Activated CD8-positive, alpha-beta T cell treated with anti-CD3 and anti-CD28 coated beads for 36 hours (primary cell): ENCODE measurements around the gene AAMDC. TPM values are rescaled to one million over a fixed set of nuclear protein-coding genes. Genes with fewer than 3 reads are reported as not detected.
"Not testable (repeated sequence)": the region's sequence is repeated elsewhere in the genome, so short reads cannot be mapped to it uniquely, and the experiment has no call there.

ENCODE experiments used
- ATAC-seq: fragments of 200-7000 bp; cut with Tn5 transposase; one replicate; pipeline ENCODE4 v1.10.0; 2021; ENCODE audit warnings: mild to moderate bottlenecking, moderate library complexity
- CTCF ChIA-PET: fragments of 350-600 bp; sonication (Branson Sonifier 250); formaldehyde crosslinking; loops from one replicate; lab custom pipeline; 2021; ENCODE audit warnings: antibody characterized with exemption; lab: Charles Lee
- POLR2A ChIA-PET: fragments of 350-600 bp; sonication (Branson Sonifier 250); formaldehyde crosslinking; loops from one replicate; lab custom pipeline; 2021; ENCODE audit warnings: antibody characterized with exemption; lab: Charles Lee
- DNase-seq: peaks from one replicate; pipeline ENCODE4 v3.0.0-alpha.2; 2020
- H3K27ac Mint-ChIP-seq: one replicate; pipeline ENCODE4 v1.8.0; 2021; ENCODE audit warnings: mild to moderate bottlenecking, mixed read lengths
- H3K27me3 Mint-ChIP-seq: one replicate; pipeline ENCODE4 v1.8.0; 2021; ENCODE audit warnings: mixed read lengths
- H3K36me3 Mint-ChIP-seq: one replicate; pipeline ENCODE4 v1.8.0; 2021; ENCODE audit warnings: low read depth, mixed read lengths
- H3K4me1 Mint-ChIP-seq: one replicate; pipeline ENCODE4 v1.8.0; 2021; ENCODE audit warnings: low read depth, mixed read lengths
- H3K4me3 Mint-ChIP-seq: one replicate; pipeline ENCODE4 v1.8.0; 2021; ENCODE audit warnings: mild to moderate bottlenecking, moderate library complexity, mixed read lengths
- H3K9me3 Mint-ChIP-seq: one replicate; pipeline ENCODE4 v1.8.0; 2021; ENCODE audit warnings: mixed read lengths
- CTCF ChIP-seq: fragments of 200-600 bp; IDR thresholded peaks from one replicate; pipeline ENCODE4 v1.8.0; 2022; ENCODE audit warnings: antibody characterized with exemption, mild to moderate bottlenecking
- intact Hi-C: fragments of 100-400 bp; cut with micrococcal nuclease; formaldehyde crosslinking; loops from one replicate; pipeline ENCODE4 v1.10.0; 2022
- total RNA-seq, 2 experiments: library from RNA; stranded (reverse); gene quantifications; one replicate each; pipeline ENCODE4 v1.2.3, GENCODE V29; 2021

The AAMDC gene
- total RNA-seq, 2 experiments from 2014 or later: 3.7 to 4.9 TPM

- Mint-ChIP-seq H3K9me3 (no peaks in the 10 kb centered on the region), H3K4me1 (peaks cover 6% of the 10 kb centered on the region), H3K27ac (no peak overlapping the region), H3K36me3 (no peaks in the 10 kb centered on the region), H3K27me3 (no peaks in the 10 kb centered on the region), H3K4me3 (no peak overlapping the region)
- intact Hi-C loops: no loop called here
- DNase-seq: no peak
- POLR2A ChIA-PET: interaction anchor here (0.6 kb wide), 1 partner anchor 476 kb away, joined by 3 read pairs; no protein-coding TSS in a partner anchor
- TF ChIP-seq CTCF: no peak
- CTCF ChIA-PET: no interaction called here
- no peak for ATAC-seq
Observed at GRCh38 chr11:77823775-77824174, 2.8 kb downstream of the AAMDC start.

DNA sequence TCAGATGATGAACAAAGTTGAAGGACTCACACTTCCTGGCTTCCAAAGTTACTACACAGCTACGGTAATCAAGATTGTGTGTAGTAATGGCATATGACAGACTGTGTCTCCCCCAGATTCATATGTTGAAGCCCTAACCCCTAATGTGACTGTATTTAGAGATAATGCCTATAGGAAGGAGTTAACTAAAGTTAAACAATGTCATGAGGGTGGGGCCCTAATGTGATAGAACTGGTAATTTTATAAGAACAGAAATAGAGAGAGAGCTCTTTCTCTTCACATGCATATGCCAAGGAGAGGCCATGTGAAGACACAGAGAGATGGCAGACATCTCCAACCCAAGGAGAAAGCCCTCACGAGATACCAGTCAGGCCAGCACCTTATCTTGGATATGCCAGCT is 8.0 kb downstream of the AAMDC start:
- no peaks in the 10 kb centered on the region for H3K27me3 Mint-ChIP-seq
- ATAC-seq (no peak), DNase-seq (no peak)
- H3K4me1 Mint-ChIP-seq: peaks cover 4% of the 10 kb centered on the region
- peaks cover 3% of the 10 kb centered on the region for H3K9me3 Mint-ChIP-seq
- no peak overlapping the region for H3K4me3 Mint-ChIP-seq
- H3K36me3 Mint-ChIP-seq: no peaks in the 10 kb centered on the region
- intact Hi-C loops: no loop called here
- no peak for TF ChIP-seq CTCF
- H3K27ac Mint-ChIP-seq: no peak overlapping the region
- ChIA-PET POLR2A (no interaction called here), CTCF (no interaction called here)

DNA sequence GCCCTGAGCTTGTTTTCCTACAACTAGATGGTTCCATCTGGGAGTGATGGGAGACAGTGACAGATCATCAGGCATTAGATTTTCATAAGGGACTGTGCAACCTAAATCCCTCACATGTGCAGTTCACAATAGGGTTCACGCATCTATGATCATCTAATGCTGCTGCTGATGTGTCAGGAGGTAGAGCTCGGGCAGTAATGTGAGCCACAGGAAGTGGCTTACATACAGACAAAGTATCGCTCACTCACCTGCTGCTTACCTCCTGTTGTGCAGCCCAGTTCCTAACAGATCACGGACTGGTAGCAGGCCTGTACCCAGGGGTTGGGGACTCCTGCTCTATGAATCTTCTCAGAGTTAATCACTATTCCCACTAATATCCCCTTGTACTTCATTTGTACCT is 12.4 kb downstream of the AAMDC start:
- Mint-ChIP-seq H3K27me3 (no peaks in the 10 kb centered on the region), H3K27ac (no peak overlapping the region), H3K36me3 (no peaks in the 10 kb centered on the region), H3K9me3 (peaks cover 3% of the 10 kb centered on the region), H3K4me1 (peaks cover 4% of the 10 kb centered on the region), H3K4me3 (no peak overlapping the region)
- intact Hi-C loops: no loop called here
- peak; percentile 60 for ATAC-seq
- CTCF ChIA-PET: interaction anchor here (0.6 kb wide), 1 partner anchor 531 kb away, joined by 3 read pairs; no protein-coding TSS in a partner anchor
- DNase-seq: peak; percentile 13
- POLR2A ChIA-PET: interaction anchor here (1.2 kb wide), 1 partner anchor 14 kb away, joined by 3 read pairs; no protein-coding TSS in a partner anchor
- no peak for TF ChIP-seq CTCF

- no peak for TF ChIP-seq CTCF
- no peak overlapping the region for H3K27ac Mint-ChIP-seq
- no peaks in the 10 kb centered on the region for H3K4me1 Mint-ChIP-seq
- DNase-seq: no peak
- ChIA-PET CTCF (no interaction called here), POLR2A (no interaction called here)
- no peak for ATAC-seq
- no peak overlapping the region for H3K4me3 Mint-ChIP-seq
- peaks cover 17% of the 10 kb centered on the region for H3K9me3 Mint-ChIP-seq
- intact Hi-C loops: no loop called here
- H3K27me3 Mint-ChIP-seq: no peaks in the 10 kb centered on the region
- H3K36me3 Mint-ChIP-seq: peaks cover 28% of the 10 kb centered on the region
Observed at GRCh38 chr11:77842441-77843121, 21.6 kb downstream of the AAMDC start.

- ATAC-seq, CTCF ChIA-PET, H3K4me1 Mint-ChIP-seq, H3K27me3 Mint-ChIP-seq, POLR2A ChIA-PET, intact Hi-C loops, H3K4me3 Mint-ChIP-seq, H3K27ac Mint-ChIP-seq, DNase-seq: not testable (repeated sequence)
- Mint-ChIP-seq H3K36me3 (peaks cover 28% of the 10 kb centered on the region), H3K9me3 (peaks cover 17% of the 10 kb centered on the region)
Observed at GRCh38 chr11:77843700-77844099, 22.8 kb downstream of the AAMDC start.
